GM19043 (cell line): ENCODE data around the gene ARL6.
"Not testable (repeated sequence)": the region's sequence is repeated elsewhere in the genome, so short reads cannot be mapped to it uniquely, and the experiment has no call there.

Experiments used
- ATAC-seq: cut with Tn5 transposase; IDR thresholded peaks from one replicate; pipeline ENCODE4 v1.9.1; 2021; ENCODE audit warnings: low read depth; ENCODE audit not compliant: unreplicated experiment

ARL6 gene

DNA sequence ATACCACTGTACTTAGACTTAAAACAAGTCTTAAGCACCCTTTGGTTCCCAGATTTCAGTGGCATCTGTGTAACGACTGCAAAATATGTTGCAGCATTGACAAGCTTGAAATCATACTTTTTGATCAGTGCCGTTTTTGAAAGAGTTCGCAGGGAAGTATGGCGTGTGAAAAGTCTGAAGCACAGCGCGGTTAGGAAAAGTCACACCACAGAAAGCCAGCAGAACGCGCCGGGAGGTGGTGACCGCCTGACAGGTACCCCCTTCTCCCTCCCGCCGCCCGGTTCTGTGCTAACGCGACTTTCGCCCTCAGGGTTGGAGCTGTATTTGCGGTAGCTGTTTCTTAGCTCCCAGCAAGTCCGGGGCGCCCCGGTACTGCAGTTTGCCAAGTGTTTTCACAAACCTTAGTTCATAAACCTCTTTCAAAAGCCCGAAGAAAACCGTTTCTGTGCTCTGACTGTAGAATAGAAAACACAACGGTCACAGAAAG, 56.8 kb downstream of the ARL6 start:
- ATAC-seq = peak; percentile 43

DNA sequence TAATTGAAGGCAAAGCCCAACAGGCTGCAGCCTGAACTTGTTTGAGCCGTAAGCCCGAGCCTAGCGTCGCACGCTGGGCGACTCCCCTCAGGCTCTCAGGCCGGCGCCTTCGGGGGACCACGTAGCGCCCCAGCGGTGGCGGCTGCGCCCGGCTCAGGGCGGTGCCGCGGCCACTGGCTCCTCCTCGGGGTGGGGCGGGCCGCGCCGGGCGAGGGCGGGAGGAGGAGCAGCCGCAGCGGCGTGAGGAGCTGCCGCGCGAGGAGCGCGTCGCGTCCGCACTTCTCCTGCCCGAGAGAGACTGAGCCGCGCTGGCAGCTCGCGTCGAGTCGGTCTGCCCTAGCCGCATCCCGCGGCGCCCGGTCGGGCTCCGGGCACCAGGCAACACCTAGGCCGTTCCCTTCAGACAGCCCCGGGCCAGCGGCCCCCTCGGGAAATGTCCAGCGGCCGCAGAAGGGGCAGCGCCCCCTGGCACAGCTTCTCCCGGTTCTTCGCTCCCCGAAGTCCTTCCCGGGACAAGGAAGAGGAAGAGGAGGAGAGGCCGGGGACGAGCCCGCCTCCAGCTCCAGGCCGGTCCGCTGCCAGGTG, 57.3 kb downstream of the ARL6 start, which contains the start of gene CRYBG3:
TSS of gene CRYBG3 (plus strand) at position 238 of the 585 bp plus-strand sequence. CDS start at position 434, 196 bp downstream.
- peak; percentile 97 for ATAC-seq

DNA sequence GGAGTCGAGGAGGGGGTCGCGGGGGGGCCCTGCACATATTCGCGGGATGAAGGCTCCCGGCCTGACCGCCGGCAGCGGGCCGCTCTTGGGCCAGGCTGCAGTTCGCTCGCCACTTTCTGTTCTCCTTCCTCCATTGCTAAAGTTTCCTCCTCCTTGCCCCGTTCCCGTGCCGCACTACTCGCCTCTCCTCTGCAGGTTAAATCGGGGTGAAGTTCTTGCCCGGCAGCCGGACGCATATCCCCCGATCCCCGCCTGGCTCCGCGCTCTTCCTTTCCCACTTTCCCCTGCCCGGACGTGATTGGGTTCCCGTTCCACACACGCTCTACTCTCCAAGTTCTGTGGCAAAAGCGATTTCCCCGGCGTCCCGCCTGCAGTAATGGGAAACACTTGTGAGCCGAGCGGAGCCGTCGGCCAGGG, 57.8 kb downstream of the ARL6 start:
- peak; percentile 11 for ATAC-seq

DNA sequence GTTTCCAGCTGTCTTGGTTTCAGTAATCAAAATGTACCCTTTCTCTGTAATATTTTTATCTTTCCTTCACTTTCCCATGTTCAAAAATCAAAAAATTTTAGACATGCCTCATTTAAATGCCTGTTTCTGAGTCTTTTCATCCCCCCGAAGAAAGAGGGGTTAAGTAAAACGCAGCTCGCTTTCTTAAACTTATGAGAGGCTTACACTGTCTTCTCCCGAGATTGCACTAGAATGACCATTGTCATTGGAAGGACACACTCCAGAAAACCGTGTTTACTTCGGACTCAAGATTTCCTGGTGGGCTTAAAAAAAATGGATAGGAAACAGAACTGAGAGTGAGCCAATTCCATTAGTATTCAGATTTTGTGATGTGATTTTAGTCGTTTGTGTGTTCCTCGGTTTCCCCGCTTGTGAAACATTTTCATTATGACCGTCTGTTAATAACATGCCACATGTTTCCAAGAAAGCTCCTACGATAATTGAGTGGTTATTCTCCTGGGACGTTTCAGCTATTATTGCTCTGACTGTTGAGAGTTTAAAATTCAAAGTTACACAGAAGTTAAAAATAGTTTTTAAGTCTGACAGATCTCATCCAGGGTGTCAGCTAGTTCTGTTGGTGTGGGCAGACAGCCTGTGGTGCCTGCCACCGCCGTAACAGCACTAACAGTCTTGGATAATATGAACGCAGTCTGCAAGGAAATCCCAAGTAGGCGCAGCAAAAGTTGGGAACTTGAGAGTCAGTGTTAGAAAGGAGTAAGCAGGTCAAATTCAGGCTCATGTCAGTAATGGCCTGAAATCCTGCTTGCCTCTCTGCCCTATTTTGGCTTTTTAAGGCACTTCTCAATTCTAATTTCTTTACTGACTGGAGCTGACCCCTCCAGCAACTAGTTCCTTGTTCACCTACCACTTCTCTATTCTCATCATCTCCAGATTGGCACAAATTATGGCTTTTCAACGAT, 58.8 kb downstream of the ARL6 start:
- no peak for ATAC-seq

DNA sequence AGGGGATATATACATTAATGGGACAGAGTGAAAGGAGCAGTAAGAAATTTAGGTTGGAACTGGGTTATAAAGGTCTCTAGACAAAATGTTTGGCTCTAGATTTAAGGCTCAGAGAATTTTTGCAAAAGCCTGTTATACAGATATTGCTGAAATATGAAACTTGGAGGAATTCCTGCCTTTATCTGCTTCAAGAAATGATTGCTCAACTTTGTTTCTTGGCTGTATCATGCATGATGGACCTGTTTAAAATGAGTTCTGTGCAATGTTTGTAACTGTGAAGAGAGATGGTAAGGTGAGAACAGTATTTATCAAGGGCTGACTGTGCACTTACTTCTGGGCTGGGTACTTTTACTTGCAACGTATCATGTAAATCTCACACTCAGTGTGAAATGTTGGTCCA, 60.5 kb downstream of the ARL6 start:
- ATAC-seq = no peak

DNA sequence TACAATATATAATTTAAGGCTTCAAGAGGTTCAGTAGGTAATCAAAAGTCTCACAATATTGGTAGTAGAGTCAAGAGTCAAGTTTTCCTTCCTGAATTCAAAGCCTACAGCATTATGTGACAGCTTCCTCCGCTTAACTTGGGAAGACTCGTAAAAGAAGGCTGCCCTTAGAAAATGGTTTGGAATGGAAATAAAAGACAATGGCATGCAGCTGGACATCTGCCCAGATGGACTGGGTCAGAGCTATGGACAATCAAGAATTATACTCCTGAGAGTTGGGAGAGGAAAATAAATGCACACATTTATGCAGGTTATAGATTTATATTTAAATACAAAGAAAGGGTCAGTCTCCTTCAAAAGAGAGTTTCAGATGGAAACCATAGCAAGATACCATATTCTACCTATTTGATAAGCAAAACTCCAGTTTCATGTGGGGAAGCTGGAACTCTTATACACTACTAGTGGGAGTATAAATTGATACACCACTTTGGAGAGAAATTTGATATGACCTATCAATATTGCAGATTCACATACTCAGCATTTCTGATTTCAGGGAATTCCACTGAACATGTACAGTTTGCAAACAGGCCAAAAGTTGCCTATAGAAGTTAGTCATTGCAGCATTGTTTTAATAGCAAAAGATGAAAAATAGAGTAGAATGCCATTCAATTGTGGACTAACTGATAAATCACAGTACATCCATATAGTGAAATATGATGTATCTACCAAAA, 63.3 kb downstream of the ARL6 start:
- ATAC-seq = no peak

DNA sequence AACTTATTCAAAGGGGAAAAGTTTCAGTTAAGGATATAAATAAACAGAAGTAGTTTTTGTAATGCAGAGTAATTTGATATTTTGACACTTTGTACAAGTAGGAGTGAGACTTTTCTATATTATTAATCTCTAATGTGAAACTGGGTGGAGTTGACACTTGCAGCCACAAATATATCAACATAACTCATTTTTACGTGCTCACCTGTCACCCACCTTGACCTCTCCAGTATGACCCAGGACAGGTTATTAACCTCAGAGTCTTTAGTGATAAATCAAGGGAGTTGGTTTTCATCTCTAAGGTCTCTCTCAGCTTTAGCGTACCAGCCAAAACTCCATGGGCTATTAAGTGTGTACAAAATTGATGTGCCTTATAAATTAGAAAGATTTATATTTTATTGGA, 64.6 kb downstream of the ARL6 start:
- ATAC-seq = no peak

DNA sequence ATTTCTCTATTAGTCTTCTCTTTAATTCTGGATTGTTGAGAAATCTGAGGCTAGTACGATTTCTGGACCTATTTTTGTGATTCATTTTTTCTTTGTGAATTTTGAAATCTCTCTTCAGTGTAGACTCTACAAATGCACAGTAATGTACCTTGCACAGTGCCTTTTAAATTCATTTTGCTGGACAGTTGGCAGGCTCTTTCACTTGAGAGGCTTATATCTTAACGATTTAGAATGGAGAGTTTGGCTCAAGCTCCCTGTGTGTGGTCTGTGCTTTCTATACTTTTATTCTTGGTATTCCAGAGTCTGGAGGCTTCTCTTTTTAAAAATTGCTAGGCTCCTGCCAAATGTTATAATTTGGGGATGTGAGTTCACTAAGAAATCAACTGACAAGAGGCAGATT, 66.1 kb downstream of the ARL6 start:
- ATAC-seq = no peak

DNA sequence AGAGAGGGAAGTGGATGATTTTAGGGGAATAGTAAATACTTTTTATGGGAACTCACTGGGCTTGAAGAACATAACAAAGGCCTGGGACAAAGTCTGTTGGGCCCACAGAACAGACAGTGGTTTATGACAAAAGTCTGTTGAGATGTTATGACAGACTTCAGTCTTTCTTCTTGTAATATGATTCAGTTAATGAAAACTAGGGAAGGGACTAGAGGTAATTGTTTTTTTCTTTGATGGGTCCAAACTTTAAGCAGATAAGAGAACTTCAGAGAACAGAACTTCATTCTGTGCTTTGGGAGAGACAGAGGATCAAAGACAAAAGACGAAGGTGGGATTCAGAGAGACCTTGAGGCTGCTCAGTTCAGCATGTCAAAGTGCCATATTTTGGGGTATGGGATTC, 66.6 kb downstream of the ARL6 start:
- no peak for ATAC-seq

DNA sequence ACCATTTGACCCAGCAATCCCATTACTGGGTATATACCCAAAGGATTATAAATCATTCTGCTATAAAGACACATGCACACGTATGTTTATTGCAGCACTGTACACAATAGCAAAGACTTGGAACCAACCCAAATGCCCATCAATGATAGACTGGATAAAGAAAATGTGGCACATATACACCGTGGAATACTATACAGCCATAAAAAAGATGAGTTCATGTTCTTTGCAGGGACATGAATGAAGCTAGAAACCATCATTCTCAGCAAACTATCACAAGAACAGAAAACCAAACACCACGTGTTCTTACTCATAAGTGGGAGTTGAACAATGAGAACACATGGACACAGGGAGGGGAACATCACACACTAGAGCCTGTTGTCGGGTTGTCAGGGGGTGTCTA, 68.6 kb downstream of the ARL6 start:
- ATAC-seq = not testable (repeated sequence)

DNA sequence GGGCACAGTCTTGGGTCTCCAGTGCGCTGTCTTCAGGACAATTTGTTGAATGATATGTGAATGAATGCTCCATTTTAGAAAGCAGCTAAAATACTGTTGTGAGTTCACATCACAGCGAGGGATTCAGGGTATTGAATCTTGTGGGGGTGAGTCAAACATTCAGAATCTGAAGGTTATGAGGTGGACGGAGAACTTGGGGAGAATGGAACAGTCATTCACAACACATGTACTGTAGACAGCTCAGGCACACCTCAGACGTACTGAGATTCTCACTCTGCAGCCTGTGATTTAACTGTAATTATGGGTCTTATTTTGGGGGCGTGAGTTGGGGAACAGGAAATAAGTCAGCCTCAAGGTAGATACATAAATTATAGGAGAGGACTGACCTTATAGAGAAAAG, 71.2 kb downstream of the ARL6 start:
- ATAC-seq = no peak

DNA sequence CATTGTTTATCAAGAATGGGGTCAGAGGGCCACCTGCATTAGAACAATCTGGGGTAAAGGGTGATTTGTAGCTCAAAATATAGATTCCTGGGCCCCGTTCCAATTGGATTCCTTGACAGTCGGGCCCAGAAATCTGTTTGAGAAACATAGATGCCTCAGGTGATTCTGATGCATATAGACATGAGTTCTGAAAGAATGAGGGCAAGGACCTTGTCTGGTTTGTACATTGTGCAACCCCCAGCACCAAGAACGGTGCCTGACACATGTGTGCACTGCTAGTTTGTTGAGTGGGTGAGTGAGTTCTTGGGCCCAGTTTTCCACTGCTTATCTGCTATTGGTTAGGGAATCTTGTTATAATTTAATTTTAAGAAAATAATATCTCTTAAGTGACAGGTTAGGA, 73.8 kb downstream of the ARL6 start:
- ATAC-seq = no peak

DNA sequence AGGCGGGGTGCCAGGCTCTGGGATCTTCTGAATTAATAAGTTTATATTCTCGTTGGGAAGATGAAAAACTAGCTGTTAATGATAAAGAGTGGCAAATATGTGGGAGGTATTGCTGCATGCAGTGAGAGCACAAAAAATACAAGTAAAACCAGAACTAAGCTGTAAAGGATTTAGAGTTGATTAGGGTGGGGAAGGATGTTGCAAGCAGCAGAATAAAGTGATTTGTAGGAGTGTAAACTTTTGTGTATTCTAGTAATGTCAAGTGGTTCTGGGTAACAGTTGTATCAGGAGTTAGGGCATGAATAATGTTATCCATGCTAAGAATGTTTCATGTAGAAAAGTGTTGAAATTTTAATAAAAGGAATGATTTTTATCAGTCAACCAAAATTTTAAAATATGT, 75.4 kb downstream of the ARL6 start:
- no peak for ATAC-seq

DNA sequence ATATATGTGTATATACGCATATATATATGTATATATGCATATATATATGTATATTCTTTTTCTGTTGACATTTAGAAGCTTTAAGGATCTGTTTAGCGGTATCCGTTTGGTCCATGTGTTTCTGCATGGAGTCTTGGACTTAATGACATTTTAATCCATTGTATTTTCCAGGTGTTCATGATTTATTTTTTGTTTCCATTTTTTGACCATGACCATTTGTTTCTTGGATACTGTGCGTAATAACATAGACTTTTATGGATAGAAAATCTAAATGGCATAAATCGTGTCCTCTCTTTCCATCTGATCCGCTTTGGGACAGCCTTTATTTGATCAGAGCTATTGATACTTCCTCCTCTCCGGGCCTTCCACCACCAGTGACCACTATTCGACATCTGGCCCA, 76.7 kb downstream of the ARL6 start:
- ATAC-seq = no peak

DNA sequence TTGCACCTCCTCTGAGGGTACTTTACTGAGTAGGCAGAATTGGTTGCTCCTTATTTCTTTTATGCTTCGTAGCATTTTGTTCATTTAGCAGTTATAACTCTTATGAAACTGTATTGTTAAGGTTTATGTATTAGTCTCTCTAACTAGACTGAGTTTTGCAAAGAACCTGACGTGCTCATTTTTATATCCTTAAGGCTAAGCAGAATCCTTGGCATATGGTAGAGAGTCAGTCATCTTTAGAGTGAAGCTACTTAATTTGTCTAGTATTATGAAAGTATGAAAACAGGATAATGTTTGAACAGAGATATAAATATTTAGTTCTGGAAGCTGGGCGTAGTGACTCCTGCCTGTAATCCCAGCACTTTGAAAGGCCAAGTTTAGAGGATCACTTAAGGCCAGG, 77.4 kb downstream of the ARL6 start:
- no peak for ATAC-seq

DNA sequence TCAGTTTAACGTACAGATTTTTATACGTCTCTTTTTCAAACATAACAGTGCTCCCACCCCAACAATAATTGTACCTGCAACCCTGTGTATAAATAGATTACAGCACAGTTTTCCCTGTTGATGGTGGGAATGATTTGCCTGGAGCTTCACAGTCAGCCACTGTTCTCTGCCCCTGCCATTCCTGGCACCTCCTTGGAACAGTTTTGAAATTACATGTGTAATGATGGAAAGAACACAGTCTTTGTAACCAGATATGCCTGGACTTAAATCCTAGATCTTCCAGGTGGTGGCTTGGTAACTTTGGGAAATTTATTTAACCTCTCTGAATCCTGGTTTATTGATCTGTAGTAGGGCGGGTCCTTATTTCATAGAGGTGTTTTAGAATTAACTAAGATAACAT, 84.2 kb downstream of the ARL6 start:
- ATAC-seq = no peak
